Activated T-cell treated with anti-CD3 and anti-CD28 coated beads for 48 hours (primary cell): ENCODE measurements around the gene CLIC4.
"Not testable (repeated sequence)": the region's sequence is repeated elsewhere in the genome, so short reads cannot be mapped to it uniquely, and the experiment has no call there.

Source experiments
- DNase-seq: peaks from one replicate; pipeline ENCODE4 v3.0.0-alpha.2; 2020; ENCODE audit warnings: low read depth

CLIC4 gene

GRCh38 chr1:24878775-24879742 lies 133.8 kb downstream of the CLIC4 start:
- no peak for DNase-seq

GRCh38 chr1:24881034-24881433 lies 135.8 kb downstream of the CLIC4 start:
- DNase-seq = no peak

- no peak for DNase-seq
Observed at GRCh38 chr1:24884751-24885150, 139.5 kb downstream of the CLIC4 start.

- no peak for DNase-seq
Observed at GRCh38 chr1:24886241-24886640, 141.0 kb downstream of the CLIC4 start.

GRCh38 chr1:24888061-24888970 lies 143.1 kb downstream of the CLIC4 start:
- no peak for DNase-seq

- no peak for DNase-seq
Observed at GRCh38 chr1:24888971-24889676, 143.9 kb downstream of the CLIC4 start.

- no peak for DNase-seq
Observed at GRCh38 chr1:24890887-24891286, 145.6 kb downstream of the CLIC4 start.

GRCh38 chr1:24891367-24891766 lies 146.1 kb downstream of the CLIC4 start:
- not testable (repeated sequence) for DNase-seq

- no peak for DNase-seq
Observed at GRCh38 chr1:24892188-24893153, 147.2 kb downstream of the CLIC4 start.

- no peak for DNase-seq
Observed at GRCh38 chr1:24893431-24893830, 148.2 kb downstream of the CLIC4 start.
